SK-N-SH treated with all-trans-retinoic acid at 6 μM for 48 hours (cell line): Measurements from ENCODE around the gene TIMM50.
"Not testable (repeated sequence)": the region's sequence is repeated elsewhere in the genome, so short reads cannot be mapped to it uniquely, and the experiment has no call there.

Source experiments
- ATAC-seq: fragments of 200-7000 bp; cut with Tn5 transposase; 3 replicates; pipeline ENCODE4 v1.9.1; 2020; ENCODE audit warnings: mild to moderate bottlenecking, moderate library complexity
- BACH2 ChIP-seq: fragments of 250-450 bp; sonication (Bioruptor Pico); IDR thresholded peaks from 2 replicates; pipeline ENCODE4 v1.9.0; 2021; ENCODE audit warnings: mild to moderate bottlenecking, borderline replicate concordance
- CSDC2 ChIP-seq: fragments of 250-450 bp; sonication (Bioruptor Pico); IDR thresholded peaks from 2 replicates; pipeline ENCODE4 v1.5.0; 2020; ENCODE audit warnings: mild to moderate bottlenecking, moderate library complexity
- ESRRG ChIP-seq: fragments of 250-450 bp; sonication (Bioruptor Pico); IDR thresholded peaks from 2 replicates; pipeline ENCODE4 v1.6.1; 2021; ENCODE audit warnings: mild to moderate bottlenecking
- GLIS3 ChIP-seq: fragments of 250-450 bp; sonication (Bioruptor Pico); IDR thresholded peaks from 2 replicates; pipeline ENCODE4 v1.5.0; 2020; ENCODE audit warnings: mild to moderate bottlenecking, moderate library complexity
- ISL1 ChIP-seq: fragments of 250-450 bp; sonication (Bioruptor Pico); IDR thresholded peaks from 2 replicates; pipeline ENCODE4 v2.1.2; 2022; ENCODE audit warnings: mild to moderate bottlenecking, moderate library complexity
- OSR1 ChIP-seq: fragments of 250-450 bp; sonication (Bioruptor Pico); IDR thresholded peaks from 2 replicates; pipeline ENCODE4 v1.8.0; 2022; ENCODE audit warnings: moderate library complexity, mild to moderate bottlenecking, inconsistent platforms
- RARB ChIP-seq: fragments of 250-450 bp; sonication (Bioruptor Pico); IDR thresholded peaks from 2 replicates; pipeline ENCODE4 v1.8.0; 2021; ENCODE audit warnings: mild to moderate bottlenecking, moderate library complexity
- SNAI2 ChIP-seq: fragments of 250-450 bp; sonication (Bioruptor Pico); IDR thresholded peaks from 2 replicates; pipeline ENCODE4 v1.5.0; 2020; ENCODE audit warnings: mild to moderate bottlenecking, moderate library complexity
- TCF4 ChIP-seq: fragments of 250-450 bp; sonication (Bioruptor Pico); IDR thresholded peaks from 2 replicates; pipeline ENCODE4 v1.8.0; 2021; ENCODE audit warnings: mild to moderate bottlenecking, moderate library complexity, borderline replicate concordance
- TOX ChIP-seq: fragments of 250-450 bp; sonication (Bioruptor Pico); IDR thresholded peaks from 2 replicates; pipeline ENCODE4 v1.8.0; 2021; ENCODE audit warnings: mild to moderate bottlenecking, moderate library complexity, borderline replicate concordance
- ZC3H10 ChIP-seq: fragments of 250-450 bp; sonication (Bioruptor Pico); IDR thresholded peaks from 2 replicates; pipeline ENCODE4 v1.5.1; 2021; ENCODE audit warnings: mild to moderate bottlenecking, moderate library complexity
- ZFP3 ChIP-seq: fragments of 250-450 bp; sonication (Bioruptor Pico); IDR thresholded peaks from 2 replicates; pipeline ENCODE4 v1.5.0; 2020; ENCODE audit warnings: mild to moderate bottlenecking, moderate library complexity
- ZNF565 ChIP-seq: fragments of 450-650 bp; formaldehyde crosslinking; conservative IDR thresholded peaks from 2 replicates; pipeline ENCODE4 v1.5.0; 2020; ENCODE audit warnings: low read depth, mild to moderate bottlenecking, moderate library complexity
- ZNF70 ChIP-seq: fragments of 450-650 bp; formaldehyde crosslinking; IDR thresholded peaks from 2 replicates; pipeline ENCODE4 v1.5.0; 2020; ENCODE audit warnings: mild to moderate bottlenecking, moderate library complexity
- TF ChIP-seq, protein P1 (sequence below): fragments of 250-450 bp; sonication (Bioruptor Pico); IDR thresholded peaks from 2 replicates; pipeline ENCODE4 v1.5.0; 2020; ENCODE audit warnings: mild to moderate bottlenecking, moderate library complexity
- TF ChIP-seq, protein P2 (sequence below): fragments of 250-450 bp; sonication (Bioruptor Pico); IDR thresholded peaks from 2 replicates; pipeline ENCODE4 v1.5.1; 2020; ENCODE audit warnings: low read depth, mild to moderate bottlenecking, moderate library complexity
- TF ChIP-seq, protein P3 (sequence below): fragments of 250-450 bp; sonication (Bioruptor Pico); IDR thresholded peaks from 2 replicates; pipeline ENCODE4 v1.8.0; 2020; ENCODE audit warnings: mild to moderate bottlenecking, moderate library complexity, borderline replicate concordance
- TF ChIP-seq, protein P4 (sequence below): fragments of 250-450 bp; sonication (Bioruptor Pico); IDR thresholded peaks from 2 replicates; pipeline ENCODE4 v1.5.1; 2021; ENCODE audit warnings: mild to moderate bottlenecking, moderate library complexity

Gene TIMM50

DNA sequence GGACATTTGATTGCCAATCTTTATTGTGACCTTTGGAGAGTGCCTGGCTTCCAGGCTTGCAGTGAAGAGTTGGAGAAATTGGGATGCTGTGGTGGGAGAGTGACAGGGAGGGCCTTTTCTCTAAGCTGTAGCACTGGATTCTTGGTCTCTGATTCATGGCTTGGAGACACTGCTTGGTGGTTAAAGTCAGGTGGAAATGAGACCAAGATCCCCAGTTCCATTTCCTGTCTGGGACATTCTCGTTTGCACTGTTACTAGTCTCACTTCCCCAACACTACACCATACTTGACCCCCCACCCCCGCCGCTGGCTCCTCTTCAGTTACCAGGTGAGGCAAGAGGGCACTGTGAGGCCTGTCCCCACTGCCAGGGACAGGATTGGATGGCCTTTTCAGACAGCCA lies 32.4 kb upstream of the TIMM50 start:
- TF ChIP-seq ISL1 (CRISPR knock-in tag): no peak
- no peak for TF ChIP-seq CSDC2 (CRISPR knock-in tag)
- TF ChIP-seq, protein P1, sequence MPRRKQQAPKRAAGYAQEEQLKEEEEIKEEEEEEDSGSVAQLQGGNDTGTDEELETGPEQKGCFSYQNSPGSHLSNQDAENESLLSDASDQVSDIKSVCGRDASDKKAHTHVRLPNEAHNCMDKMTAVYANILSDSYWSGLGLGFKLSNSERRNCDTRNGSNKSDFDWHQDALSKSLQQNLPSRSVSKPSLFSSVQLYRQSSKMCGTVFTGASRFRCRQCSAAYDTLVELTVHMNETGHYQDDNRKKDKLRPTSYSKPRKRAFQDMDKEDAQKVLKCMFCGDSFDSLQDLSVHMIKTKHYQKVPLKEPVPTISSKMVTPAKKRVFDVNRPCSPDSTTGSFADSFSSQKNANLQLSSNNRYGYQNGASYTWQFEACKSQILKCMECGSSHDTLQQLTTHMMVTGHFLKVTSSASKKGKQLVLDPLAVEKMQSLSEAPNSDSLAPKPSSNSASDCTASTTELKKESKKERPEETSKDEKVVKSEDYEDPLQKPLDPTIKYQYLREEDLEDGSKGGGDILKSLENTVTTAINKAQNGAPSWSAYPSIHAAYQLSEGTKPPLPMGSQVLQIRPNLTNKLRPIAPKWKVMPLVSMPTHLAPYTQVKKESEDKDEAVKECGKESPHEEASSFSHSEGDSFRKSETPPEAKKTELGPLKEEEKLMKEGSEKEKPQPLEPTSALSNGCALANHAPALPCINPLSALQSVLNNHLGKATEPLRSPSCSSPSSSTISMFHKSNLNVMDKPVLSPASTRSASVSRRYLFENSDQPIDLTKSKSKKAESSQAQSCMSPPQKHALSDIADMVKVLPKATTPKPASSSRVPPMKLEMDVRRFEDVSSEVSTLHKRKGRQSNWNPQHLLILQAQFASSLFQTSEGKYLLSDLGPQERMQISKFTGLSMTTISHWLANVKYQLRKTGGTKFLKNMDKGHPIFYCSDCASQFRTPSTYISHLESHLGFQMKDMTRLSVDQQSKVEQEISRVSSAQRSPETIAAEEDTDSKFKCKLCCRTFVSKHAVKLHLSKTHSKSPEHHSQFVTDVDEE (CRISPR knock-in tag): no peak
- TF ChIP-seq ZFP3 (CRISPR knock-in tag): no peak
- no peak for TF ChIP-seq ZNF70 (CRISPR knock-in tag)
- TF ChIP-seq, protein P2, sequence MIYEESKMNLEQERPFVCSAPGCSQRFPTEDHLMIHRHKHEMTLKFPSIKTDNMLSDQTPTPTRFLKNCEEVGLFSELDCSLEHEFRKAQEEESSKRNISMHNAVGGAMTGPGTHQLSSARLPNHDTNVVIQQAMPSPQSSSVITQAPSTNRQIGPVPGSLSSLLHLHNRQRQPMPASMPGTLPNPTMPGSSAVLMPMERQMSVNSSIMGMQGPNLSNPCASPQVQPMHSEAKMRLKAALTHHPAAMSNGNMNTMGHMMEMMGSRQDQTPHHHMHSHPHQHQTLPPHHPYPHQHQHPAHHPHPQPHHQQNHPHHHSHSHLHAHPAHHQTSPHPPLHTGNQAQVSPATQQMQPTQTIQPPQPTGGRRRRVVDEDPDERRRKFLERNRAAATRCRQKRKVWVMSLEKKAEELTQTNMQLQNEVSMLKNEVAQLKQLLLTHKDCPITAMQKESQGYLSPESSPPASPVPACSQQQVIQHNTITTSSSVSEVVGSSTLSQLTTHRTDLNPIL (CRISPR knock-in tag): no peak
- no peak for TF ChIP-seq TCF4
- TF ChIP-seq, protein P3, sequence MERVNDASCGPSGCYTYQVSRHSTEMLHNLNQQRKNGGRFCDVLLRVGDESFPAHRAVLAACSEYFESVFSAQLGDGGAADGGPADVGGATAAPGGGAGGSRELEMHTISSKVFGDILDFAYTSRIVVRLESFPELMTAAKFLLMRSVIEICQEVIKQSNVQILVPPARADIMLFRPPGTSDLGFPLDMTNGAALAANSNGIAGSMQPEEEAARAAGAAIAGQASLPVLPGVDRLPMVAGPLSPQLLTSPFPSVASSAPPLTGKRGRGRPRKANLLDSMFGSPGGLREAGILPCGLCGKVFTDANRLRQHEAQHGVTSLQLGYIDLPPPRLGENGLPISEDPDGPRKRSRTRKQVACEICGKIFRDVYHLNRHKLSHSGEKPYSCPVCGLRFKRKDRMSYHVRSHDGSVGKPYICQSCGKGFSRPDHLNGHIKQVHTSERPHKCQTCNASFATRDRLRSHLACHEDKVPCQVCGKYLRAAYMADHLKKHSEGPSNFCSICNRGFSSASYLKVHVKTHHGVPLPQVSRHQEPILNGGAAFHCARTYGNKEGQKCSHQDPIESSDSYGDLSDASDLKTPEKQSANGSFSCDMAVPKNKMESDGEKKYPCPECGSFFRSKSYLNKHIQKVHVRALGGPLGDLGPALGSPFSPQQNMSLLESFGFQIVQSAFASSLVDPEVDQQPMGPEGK (CRISPR knock-in tag): no peak
- no peak for TF ChIP-seq TOX (CRISPR knock-in tag)
- TF ChIP-seq ZC3H10 (CRISPR knock-in tag): no peak
- no peak for TF ChIP-seq SNAI2 (CRISPR knock-in tag)
- TF ChIP-seq ZNF565 (CRISPR knock-in tag): no peak
- no peak for TF ChIP-seq BACH2 (CRISPR knock-in tag)
- TF ChIP-seq, all 23 proteins: peak for 0
- no peak for ATAC-seq

DNA sequence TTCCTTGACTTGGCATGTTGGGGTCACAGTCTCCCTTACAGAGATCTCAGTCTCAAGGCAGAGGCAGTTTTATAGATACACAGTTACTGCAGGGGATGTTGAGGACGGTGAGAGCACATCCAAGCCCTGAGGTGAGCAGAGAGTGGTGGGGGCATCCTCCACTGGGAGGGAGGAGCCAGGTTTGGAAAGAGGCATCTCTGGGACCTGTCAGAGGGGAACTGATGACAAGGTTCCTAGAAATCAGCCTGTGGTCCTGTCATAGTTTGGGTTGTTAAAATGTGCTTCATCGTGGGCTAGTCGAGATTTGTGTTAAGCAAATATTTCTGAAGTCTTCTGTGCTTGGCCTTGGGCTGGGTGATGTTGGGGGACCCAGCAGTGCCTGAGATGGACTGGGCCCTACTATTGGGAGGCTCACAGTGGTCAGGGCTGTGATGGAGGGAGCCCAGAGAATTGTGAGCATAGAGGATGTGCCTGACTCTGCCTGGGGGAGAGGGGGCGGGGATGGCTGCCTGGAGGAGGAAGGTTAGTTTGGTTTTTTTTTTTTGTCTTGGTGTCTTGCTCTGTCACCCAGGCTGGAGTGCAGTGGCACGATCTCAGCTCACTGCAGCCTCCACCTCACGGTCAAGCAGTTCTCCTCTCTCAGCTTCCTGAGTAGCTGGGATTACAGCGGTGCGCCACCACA lies 31.4 kb upstream of the TIMM50 start:
- ATAC-seq: no peak
- TF ChIP-seq OSR1: no peak
- TF ChIP-seq ZC3H10 (CRISPR knock-in tag): no peak
- no peak for TF ChIP-seq TCF4
- TF ChIP-seq BACH2 (CRISPR knock-in tag): no peak
- TF ChIP-seq ISL1 (CRISPR knock-in tag): no peak
- no peak for TF ChIP-seq SNAI2 (CRISPR knock-in tag)
- TF ChIP-seq RARB: no peak

DNA sequence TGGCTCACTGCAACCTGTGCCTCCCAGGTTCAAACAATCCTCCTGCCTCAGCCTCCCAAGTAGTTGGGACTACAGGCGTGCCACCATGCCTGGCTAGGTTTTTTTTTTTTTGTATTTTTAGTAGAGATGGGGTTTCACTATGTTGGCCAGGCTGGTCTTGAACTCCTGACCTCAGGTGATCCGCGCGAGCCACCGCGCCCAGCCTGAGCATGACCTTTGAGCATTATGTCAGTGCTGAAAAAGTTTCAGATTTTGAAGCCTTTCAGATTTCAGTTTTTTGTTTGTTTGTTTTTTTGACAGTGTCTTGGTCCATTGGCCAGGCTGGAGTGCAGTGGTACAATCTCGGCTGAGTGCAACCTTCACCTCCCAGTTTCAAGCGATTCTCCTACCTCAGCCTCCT lies 29.4 kb upstream of the TIMM50 start:
- ATAC-seq: not testable (repeated sequence)

DNA sequence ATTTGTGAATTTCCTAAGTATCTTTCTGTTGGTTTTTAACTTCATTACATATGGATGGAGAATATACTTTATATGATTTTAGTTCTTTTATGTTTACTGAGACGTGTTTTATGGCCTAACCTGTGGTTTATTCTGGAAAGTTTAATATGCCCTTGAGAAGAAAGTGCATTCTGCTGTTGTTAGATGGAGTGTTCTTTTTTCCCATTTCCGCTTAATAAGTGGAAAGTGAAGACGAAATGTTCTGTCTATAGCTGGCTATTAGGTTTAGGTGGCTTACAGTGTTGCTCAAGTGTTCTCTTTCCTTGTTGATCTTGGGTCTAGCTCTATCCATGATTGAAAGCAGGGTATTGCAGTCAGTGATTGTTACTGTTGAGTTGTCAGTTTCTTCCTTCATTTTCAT lies 17.2 kb upstream of the TIMM50 start:
- TF ChIP-seq BACH2 (CRISPR knock-in tag) (no peak), ZNF70 (CRISPR knock-in tag) (no peak), CSDC2 (CRISPR knock-in tag) (no peak), TOX (CRISPR knock-in tag) (no peak), GLIS3 (CRISPR knock-in tag) (no peak), ESRRG (CRISPR knock-in tag) (no peak)
- TF ChIP-seq, protein P1 (CRISPR knock-in tag): no peak
- TF ChIP-seq, protein P4, sequence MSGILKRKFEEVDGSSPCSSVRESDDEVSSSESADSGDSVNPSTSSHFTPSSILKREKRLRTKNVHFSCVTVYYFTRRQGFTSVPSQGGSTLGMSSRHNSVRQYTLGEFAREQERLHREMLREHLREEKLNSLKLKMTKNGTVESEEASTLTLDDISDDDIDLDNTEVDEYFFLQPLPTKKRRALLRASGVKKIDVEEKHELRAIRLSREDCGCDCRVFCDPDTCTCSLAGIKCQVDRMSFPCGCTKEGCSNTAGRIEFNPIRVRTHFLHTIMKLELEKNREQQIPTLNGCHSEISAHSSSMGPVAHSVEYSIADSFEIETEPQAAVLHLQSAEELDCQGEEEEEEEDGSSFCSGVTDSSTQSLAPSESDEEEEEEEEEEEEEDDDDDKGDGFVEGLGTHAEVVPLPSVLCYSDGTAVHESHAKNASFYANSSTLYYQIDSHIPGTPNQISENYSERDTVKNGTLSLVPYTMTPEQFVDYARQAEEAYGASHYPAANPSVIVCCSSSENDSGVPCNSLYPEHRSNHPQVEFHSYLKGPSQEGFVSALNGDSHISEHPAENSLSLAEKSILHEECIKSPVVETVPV: no peak
- no peak for ATAC-seq
